SW 1271 (cell line): ENCODE measurements around the gene SYTL3.
"Not testable (repeated sequence)": the region's sequence is repeated elsewhere in the genome, so short reads cannot be mapped to it uniquely, and the experiment has no call there.

ENCODE experiments used
- DNase-seq, 2 experiments: peaks; one replicate each; lab custom pipeline; 2025; lab: John Stamatoyannopoulos, UW

SYTL3 gene, protein sequence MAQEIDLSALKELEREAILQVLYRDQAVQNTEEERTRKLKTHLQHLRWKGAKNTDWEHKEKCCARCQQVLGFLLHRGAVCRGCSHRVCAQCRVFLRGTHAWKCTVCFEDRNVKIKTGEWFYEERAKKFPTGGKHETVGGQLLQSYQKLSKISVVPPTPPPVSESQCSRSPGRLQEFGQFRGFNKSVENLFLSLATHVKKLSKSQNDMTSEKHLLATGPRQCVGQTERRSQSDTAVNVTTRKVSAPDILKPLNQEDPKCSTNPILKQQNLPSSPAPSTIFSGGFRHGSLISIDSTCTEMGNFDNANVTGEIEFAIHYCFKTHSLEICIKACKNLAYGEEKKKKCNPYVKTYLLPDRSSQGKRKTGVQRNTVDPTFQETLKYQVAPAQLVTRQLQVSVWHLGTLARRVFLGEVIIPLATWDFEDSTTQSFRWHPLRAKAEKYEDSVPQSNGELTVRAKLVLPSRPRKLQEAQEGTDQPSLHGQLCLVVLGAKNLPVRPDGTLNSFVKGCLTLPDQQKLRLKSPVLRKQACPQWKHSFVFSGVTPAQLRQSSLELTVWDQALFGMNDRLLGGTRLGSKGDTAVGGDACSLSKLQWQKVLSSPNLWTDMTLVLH

DNA sequence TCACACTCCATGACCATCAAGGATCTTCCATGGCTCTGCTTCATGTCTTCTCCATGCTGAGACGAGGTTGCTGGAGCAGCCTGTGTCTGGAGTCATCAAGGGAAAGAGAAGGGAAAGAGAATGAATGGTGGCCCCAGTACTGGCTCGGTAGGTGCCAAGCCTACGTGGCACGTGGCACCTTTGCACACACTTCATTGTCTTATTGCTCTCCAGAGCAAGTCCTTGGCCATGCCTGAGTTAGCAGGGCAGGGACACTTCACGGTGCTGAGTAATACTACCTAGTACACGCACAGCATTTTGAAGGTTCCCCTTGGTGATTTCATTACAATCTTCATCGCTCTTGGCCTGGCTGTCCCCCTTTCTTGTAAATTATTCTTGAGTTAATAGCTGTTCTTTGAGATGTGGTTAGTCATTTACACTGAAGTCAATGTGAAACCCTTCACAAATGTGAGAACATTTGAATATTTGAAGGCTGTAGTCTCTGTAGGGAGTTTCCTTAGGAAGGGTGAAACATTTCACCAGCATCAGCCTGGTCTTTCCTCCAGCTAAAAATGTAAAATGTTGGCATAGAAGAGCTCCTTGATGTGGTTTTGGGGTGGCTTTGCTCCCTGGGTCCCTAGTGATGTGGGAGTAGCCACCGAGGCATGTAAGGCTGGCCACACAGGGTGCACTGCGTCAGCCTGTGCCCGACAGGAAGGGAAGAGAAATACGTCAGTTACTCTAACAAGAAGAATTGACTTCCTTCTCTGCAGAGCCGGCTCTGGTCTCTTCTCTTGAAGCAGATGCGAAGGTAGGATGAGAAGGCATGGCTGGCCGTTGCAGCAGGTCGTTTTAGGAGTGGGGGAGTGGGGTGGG lies at the start of gene SYTL3:
SYTL3 (plus strand) TSS at position 766 of the 855 bp plus-strand sequence. CDS start 13,215 bp downstream, outside the sequence.
- DNase-seq: no peak

DNA sequence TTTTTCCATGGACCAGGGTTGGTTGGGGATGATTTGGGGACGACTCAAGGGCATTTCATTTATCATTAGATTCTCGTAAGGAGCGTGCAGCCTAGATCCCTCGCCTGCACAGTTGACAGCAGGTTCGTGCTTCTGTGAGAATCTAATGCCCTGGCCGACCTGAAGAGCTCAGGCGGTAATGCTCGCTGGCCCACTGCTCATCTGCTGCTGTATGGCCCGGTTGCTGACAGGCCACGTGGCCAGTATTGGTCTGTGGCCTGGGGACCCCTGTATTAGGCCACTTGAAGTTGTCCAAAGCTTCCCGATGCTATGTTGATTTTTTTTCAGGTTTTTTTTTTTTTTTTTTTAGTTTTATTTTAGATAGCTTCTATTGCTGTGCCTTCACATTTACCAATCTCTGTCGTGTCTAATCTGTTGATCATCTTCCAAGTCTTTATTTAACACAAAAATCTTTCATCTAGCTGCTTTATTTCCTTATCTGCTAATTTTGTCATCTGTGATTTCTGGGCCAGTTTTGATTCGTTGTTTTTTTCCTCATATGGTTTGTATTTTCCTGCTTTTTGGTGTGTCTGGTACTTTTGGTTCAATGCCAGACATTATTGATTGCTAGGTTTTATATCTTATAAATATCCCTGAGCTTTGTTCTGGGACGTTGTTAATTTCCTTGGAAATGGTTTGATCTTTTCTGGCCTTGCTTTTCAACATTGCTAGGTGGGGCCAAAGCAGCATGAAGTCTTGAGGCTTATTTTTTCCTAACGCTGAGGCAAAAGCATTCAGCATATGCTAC lies 46.4 kb upstream of the SYTL3 start:
- no peak for DNase-seq

DNA sequence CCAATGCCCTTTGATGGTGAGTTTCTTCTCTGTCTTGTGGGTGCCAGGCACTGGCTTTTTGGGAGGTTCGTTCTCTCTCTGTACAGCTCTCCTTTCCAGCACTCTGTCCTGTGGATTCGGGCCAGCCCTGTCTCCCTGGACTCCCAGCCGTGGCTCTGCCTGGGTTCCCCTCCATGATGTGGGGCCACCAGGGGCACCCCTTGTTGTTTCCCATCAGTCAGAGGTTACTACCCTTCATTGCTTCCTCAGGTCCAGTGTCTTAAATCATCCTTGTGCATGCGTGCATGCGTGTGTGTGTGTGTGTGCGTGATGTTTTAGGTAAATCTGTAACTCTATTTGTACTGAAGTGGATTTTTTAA lies 45.8 kb upstream of the SYTL3 start:
- no peak for DNase-seq

DNA sequence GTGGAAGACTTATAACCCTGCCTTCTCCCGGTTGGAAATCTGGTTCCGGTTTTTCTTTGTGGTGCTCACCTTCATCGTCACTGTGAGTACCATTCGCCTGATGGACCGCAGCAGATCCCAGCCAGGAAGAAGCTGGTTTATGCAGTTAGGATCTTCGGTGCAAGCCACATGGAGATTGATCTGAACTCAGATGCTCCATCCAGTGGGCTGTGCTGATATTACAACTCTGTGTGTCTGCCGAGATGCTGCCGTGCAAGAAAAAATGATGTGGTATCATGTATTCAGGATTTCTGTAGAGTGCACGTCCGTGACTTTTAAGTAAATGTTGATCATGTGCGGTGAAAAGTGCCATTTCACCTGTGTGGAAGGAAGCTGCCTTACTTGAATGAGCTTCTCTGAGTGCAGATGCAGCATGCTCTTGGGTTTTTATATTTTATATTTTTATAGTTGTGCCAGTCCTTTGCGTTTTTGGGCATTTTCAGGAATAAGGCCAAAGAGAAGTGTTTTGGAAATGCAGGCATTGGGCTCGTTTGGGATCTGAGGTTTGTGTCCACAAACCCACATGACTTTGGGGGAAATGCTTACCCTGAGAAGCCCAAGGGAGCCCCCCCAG lies 44.5 kb upstream of the SYTL3 start:
- peak; percentile 11 to 44 for DNase-seq

DNA sequence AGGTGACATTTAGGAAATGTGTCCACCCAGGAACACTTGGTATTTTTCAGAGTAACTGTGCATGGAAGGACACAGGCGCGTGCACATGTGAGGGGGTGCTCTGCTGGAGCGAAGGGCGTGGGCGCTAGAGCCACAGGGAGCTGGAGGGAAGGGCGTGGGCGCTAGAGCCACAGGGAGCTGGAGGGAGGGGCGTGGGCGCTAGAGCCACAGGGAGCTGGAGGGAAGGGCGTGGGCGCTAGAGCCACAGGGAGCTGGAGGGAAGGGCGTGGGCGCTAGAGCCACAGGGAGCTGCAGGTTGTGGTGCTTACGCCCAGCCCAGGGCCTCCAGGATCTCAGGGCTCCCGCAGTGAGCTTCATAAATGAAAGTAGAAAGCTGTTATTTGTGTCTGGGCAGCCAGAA lies 43.8 kb upstream of the SYTL3 start:
- not testable (repeated sequence) for DNase-seq

DNA sequence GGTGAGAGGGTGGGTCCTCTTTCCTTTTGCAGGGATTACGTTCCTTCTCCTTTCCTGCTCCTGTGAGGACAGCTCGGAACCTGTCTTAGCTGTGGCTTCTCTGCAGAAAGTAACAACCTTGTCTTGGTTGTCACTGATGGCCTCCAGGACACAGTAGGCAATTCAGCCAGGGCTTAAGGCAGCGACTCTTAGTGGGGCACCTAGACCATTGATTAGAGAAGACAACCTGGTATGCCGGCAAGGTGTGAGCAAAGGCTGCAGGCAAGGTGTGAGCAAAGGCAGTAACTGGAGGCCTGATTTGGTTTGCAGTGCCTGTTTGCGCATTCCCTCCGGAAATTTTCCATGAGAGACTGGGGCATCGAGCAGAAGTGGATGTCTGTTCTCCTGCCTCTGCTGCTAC lies 42.9 kb upstream of the SYTL3 start:
- no peak for DNase-seq

DNA sequence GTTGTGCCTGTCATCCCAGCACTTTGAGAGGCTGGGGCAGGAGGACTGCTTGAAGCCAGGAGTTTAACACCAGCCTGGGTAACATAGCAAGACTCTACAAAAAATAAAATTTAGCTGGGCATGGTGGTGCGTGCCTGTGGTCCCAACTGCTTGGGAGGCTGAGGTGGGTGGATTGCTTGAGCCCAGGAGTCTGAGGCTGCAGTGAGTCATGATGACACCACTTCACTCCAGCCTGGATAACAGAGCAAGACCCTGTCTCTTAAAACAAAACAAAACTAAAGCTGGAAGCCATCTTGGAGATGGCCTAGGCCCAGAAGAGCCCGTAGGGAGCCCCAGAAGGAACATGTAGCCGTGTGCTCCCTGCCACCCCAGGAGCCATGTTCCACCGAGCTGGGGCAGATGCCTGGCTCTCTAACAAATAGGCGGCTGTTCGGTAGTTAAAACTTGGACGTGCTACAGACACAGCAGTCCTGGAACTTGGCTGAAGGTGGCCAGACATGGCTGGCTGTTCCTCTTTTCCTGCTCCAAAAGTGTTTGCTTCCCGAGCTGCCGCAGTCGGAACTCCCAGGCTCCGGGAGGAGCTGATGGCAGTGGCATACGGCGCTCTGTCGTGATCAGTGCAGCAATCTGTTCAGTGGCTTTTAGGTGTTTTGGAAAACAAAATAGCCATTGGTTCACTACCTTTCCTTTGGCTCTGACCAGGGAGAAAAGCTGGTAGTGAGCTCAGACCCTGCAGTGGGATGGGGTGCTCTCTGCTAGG lies 42.3 kb upstream of the SYTL3 start:
- no peak for DNase-seq

DNA sequence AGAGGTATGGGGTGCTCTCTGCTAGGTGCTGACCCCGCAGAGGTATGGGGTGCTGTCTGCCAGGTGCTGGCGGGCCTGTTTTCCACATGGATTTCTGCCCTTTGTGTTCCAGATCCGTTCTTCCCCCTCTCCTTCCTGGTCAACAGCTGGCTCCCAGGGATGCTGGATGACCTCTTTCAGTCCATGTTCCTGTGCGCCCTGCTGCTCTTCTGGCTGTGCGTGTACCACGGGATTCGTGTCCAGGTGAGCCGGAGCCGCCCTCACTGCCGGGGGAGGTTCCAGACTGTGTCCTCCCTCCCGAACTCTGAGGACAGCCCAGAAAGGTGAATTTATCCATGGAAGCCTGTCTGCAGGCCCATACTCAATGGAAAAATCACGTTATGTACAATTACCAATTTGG lies 41.6 kb upstream of the SYTL3 start:
- DNase-seq: no peak

DNA sequence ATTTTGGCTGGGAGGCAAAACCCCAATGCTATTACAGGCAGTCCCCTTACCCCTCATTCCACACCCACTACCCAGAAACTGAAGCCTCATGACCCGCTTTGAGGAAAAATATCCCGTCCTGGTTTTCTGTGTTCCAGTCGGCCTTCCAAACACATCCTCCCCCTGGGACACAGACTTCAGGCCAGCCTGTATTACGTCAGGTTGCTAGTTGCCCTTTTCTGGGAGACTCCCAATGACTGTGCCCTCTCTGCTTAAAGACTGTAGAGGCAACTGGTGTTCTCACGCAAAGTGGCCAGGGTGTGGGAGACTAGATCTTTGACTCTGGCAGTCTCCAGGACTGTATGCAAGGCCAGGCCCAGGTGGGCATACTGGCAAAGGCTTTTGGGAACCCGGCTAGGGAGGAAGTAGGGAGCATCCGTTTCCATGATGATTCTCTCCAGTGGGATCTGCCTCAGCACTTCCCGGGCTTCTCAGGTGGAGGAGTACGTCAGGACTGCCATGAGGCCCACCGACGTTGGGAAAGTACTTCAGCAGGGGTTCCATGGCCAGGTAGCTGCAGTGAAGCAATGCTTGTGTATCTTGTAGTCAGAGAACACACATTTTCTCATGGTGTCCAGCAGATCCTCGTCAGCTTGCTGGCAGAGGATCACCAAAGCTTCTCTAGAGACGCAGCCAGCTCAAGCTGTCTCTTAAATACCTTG lies 40.2 kb upstream of the SYTL3 start:
- DNase-seq: no peak

DNA sequence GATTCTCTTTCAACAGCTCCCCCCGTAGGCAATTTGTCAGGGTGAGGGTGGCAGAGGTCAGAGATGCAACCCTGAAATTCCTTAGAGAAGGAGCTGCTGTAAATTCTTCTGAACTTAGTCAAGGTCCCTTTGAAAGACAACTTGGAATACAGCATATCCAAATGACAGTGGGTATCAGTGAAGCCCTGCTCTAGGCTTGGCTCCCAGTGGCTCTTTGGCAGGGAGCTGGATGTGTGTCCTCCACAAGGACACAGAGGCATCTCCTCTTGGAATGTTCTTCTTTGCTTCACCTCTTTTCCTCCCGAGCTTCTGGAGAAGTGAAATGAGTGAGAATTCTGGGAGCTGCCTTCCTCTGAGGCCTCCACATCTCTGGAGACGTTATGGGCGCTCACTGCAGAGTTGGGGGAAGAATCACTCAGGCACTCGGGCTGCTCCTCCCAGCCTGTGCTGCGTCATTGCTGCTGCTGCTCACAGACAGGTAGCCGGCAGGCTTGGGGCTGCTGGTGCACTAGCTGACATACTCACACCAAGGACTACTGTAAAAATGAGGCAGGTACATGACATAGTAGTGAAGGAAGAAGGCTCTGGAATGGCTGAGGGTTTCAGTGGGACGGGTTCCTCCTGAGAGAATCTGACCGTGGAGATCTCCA lies 39.4 kb upstream of the SYTL3 start:
- DNase-seq: no peak

DNA sequence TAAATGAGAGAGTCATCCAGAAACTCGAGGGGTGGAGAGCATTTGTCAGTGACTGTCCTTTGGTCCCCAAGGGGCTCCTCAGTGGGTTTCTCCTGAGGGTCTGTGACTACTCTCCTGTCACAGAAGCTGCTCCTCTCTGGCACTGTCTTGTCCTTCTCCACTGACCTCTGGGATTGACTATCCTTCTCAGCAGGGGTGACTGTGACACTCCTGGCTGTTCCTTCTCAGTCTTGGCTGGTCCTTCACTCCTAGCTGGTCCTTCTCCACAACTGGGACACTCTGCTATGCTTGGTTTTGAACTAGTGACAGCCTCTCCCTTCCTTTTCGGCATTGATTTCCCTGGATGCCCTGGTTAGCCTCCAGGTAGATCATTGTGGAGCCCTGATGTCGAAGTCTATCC lies 38.8 kb upstream of the SYTL3 start:
- DNase-seq: no peak

DNA sequence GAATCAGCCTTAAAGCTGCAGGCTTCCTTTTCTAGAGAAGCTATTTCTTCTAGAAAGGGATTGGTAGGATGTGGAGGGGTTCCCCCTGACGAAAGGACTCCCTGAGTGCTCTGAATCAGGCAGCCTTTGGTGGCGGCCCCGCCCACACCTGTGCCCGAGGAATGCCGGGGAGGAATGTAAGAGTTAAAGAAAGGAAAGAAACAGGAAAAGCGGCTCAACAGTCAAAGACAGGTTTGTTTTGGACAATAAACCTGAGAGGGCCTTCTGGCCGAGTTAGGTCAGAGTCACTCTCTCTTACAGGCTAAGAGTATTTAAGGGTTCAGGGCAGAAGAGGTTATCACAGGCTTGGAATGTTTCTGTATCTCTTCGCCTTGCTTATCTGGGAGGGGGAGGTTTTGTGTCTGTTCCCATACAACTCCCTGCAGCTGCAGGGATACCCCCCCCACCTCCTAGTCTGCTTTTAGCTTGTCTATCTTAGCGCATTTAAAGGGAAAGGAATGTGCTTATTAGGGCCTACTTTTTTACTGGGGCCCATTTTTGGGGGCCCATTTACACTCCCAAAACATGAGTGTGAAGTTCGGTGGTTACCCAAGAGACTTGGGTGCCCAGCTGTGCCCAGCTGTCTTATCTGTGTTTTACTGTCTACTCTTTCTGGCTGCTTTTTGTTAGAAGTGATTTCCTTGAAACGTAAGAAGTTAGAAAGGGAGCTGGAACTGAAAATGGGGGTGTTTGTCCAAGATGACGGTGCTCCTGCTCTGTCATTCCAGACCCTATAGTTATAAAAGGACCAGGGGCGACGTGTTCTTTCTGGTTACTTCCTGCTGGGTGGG lies 38.1 kb upstream of the SYTL3 start:
- DNase-seq: no peak

DNA sequence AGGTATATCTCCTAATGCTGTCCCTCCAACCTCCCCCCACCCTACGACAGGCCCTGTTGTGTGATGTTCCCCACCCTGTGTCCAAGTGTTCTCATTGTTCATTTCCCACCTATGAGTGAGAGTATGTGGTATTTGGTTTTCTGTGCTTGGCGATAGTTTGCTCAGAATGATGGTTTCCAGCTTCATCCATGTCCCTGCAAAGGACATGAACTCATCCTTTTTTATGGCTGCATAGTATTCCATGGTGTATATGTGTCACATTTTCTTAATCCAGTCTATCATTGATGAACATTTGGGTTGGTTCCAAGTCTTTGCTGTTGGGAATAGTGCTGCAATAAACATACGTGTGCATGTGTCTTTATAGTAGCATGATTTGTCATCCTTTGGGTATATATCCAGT lies 35.2 kb upstream of the SYTL3 start:
- not testable (repeated sequence) for DNase-seq

DNA sequence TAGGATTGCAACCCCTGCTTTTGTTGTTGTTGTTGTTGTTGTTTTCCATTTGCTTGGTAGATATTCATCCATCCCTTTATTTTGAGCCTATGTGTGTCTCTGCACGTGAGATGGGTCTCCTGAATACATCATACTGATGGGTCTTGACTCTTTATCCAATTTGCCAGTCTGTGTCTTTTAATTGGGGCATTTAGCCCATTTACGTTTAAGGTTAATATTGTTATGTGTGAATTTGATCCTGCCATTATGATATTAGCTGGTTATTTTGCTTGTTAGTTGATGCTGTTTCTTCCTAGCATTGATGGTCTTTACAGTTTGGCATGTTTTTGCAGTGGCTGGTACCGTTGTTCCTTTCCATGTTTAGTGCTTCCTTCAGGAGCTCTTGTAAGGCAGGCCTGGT lies 31.6 kb upstream of the SYTL3 start:
- not testable (repeated sequence) for DNase-seq

DNA sequence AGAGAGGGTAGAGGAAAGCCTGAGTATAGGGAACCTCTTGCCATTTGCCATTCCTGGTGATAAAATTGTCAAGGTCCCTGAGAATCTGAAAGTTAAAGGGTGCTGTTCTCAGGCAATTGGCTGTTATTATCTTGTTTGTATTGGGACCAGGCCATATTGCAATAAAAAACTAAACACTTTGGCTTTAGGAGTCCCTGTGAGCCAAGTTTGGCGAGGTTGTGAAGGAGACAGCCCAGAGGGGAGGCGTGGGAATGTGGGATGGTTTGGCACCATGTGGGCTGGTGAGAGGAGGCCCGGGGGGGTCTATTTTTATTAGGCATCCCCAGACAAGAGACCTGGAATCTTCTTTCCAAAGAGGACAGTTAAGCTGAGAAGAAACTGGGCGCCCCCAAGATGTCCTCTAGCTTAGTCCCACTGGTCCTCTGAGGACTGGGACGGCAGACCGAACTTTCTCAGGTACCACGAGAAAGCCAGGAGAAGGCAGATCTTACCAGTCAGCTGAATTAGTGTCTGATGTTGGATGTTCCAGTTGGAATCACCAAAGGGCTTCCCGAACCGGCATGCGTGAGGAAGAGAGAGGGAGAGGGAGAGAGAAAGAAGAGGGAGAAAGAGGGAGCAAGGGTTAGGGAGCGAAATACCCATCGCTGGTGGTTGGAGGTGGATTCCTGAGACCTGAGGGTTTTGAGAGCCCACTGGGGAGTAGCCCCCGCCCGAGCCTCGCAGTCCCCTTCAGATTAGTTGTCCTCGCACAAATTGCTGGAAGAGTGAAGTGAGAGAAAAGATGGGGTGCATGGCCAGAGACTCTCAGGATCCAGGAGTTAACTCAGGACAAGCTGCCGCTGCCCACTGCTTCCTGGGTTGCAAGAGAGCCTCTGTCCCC lies 29.7 kb upstream of the SYTL3 start:
- DNase-seq: no peak

DNA sequence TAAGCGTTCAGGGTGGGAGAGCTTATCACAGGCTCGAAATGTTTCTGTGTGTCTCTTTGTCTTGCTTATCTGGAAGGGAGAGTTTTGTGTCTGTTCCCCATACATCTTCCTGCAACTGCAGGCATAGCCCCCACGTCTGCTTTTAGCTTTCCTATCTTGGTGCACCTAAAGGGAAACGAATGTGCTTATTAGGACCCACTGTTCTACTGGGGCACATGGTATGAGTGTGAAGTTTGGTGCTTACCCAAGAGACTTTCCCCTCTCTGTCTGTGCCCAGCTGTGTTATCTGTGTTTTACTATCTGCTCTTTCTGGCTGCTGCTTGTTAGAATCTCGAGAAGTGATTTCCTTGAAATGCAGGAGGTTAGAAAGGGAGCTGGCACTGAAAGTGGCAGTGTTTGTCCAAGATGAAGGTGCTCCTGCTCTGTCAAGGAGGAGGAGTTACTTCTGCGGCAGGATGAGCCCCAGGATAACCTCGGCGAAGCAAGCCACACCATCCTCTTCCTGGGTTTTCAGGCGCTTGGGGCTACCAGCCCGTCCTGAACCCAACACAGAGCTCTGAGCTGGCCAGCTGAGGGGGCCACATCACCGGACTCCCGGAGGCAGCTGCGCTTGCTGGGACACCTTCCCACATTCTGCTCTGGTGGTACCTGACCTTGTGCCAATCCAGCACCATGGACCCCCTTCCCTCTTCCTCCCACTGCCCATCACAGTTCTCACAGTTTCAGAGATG lies 28.7 kb upstream of the SYTL3 start:
- DNase-seq: no peak
